Aorta (tissue), 5 donors: Measurements from ENCODE around the gene C8A. TPM values are rescaled to one million over a fixed set of nuclear protein-coding genes. Genes with fewer than 3 reads are reported as not detected.

Experiments used
- ATAC-seq: fragments of 200-7000 bp; cut with Tn5 transposase; one replicate; pipeline ENCODE4 v1.9.1; 2022; ENCODE audit warnings: moderate library complexity; ENCODE audit not compliant: low FRiP score
- DNase-seq, 2 donors: peaks; one replicate each; pipeline ENCODE4 v3.0.0-alpha.2; 2020
- H3K27ac ChIP-seq, 2 donors: one replicate each; pipeline ENCODE4 v1.5.1; 2013; ENCODE audit warnings: low read length in 2 of 2, mild to moderate bottlenecking in 2 of 2, moderate library complexity in 2 of 2, control low read depth in 1 of 2, inconsistent platforms in 1 of 2, low read depth in 1 of 2
- H3K27me3 ChIP-seq, 2 donors: one replicate each; pipeline ENCODE4 v1.6.1; 2013; ENCODE audit warnings: control low read depth in 1 of 2, low read length in 1 of 2, mild to moderate bottlenecking in 1 of 2, moderate library complexity in 1 of 2; ENCODE audit not compliant: insufficient read depth in 2 of 2, control insufficient read depth in 1 of 2
- H3K36me3 ChIP-seq, 2 donors: one replicate each; pipeline ENCODE4 v1.6.1; 2013; ENCODE audit warnings: control low read depth in 1 of 2, low read length in 1 of 2, mild to moderate bottlenecking in 1 of 2; ENCODE audit not compliant: insufficient read depth in 2 of 2, control insufficient read depth in 1 of 2
- H3K4me1 ChIP-seq, 2 donors: one replicate each; pipeline ENCODE4 v1.6.1; 2013; ENCODE audit warnings: low read length in 2 of 2, control low read depth in 1 of 2, mild to moderate bottlenecking in 1 of 2, moderate library complexity in 1 of 2; ENCODE audit not compliant: insufficient read depth in 2 of 2, control insufficient read depth in 1 of 2
- H3K4me3 ChIP-seq, 2 donors: one replicate each; pipeline ENCODE4 v1.5.1; 2013; ENCODE audit warnings: low read length in 2 of 2, control low read depth in 1 of 2, mild to moderate bottlenecking in 1 of 2
- H3K9me3 ChIP-seq: one replicate; pipeline ENCODE4 v1.6.1; 2013; ENCODE audit warnings: mild to moderate bottlenecking, low read length; ENCODE audit not compliant: control insufficient read depth
- WGBS, 2 donors: extraction: QIAGEN DNeasy Blood & Tissue Kit; methylation state at CpG; one replicate each; pipeline ENCODE4 v1.1.7; 2013; 5-methylcytosine and 5-hydroxymethylcytosine counted together
- intact Hi-C, 2 donors: fragments of 100-400 bp; cut with DNase I; formaldehyde crosslinking; loops; one replicate each; pipeline versions ENCODE4 v1.14.2 to v1.15.0; 2022
- polyA plus RNA-seq, 2 donors: library from polyadenylated mRNA; stranded (reverse); fragments of 200-250 nt; gene quantifications; one replicate each; pipeline ENCODE4 v1.2.3, GENCODE V29; 2013
- total RNA-seq, 2 donors: library from RNA; stranded (reverse); fragmentation: NEBNext Ultra II Directional; extraction: Animal tissue kit (Norgen Biotek cat#: 25700); gene quantifications; one replicate each; pipeline ENCODE4 v1.2.1, GENCODE V29; 2021
- donor health status: healthy with polysubstance abuse.
- donor health status: Bipolar disorder and iron deficiency.
- donor health status: DM: no; HTN: no; CAD: no.
- donor health status: DM: no; HTN: no; CAD: no.
- donor health status: DM: yes; HTN: yes; CAD: no.

Gene C8A
- total and polyA plus RNA-seq, 4 donors: not detected

DNA sequence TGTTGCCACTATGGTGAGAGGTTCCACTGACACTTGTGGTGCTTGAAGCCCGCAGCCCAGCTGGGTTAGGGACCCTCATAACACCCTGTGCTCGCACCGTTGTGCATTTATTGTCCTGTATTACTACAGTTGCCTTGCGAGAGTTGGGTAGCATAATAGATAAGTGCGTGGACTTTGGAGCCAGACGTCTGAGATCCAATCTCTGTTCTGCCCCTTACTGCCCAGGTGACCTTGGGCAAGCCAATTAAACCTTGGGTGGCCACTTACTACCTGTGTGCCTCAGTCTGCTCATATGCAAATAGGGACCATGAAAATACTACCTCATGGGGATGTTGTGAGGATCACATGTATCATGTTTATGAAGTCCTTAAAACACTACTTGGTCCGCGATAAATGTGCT lies 97.9 kb downstream of the C8A start:
- no peaks in the 10 kb centered on the region for H3K36me3 ChIP-seq
- DNase-seq: no peak
- H3K9me3 ChIP-seq: no peaks in the 10 kb centered on the region
- H3K4me3 ChIP-seq: no peak overlapping the region
- ATAC-seq: no peak
- H3K4me1 ChIP-seq: no peaks in the 10 kb centered on the region
- H3K27ac ChIP-seq: no peak overlapping the region
- no peaks in the 10 kb centered on the region for H3K27me3 ChIP-seq
- intact Hi-C loops: no loop called here
- 84% methylated on average over 8 of the region's 8 CpGs for whole genome bisulfite sequencing, 2 donors

DNA sequence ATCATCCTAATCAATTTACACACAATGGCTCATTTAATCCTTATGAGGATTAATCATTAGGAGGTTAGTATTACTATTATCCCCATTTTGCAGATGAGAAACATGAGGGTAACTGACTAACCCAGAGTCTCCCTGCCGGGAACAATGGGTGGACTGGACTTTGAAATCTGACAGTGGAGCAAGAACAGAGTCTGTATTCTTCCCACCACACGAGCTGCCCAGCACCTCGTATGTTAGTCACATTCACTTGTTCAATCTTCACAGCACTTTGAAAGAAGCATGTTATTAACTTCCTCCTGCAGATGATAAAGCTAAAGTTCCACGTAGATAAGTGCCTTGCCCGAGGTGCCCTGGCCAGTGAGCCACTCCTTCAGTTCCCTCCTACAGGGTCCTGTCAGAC lies 98.8 kb downstream of the C8A start:
- Histone ChIP-seq H3K4me3 (no peak overlapping the region), H3K9me3 (no peaks in the 10 kb centered on the region), H3K4me1 (no peaks in the 10 kb centered on the region), H3K27me3 (no peaks in the 10 kb centered on the region), H3K27ac (no peak overlapping the region), H3K36me3 (no peaks in the 10 kb centered on the region)
- no peak for DNase-seq
- WGBS, 2 donors: 53 to 60% methylated on average over 5 of the region's 5 CpGs
- no peak for ATAC-seq
- intact Hi-C loops: no loop called here

DNA sequence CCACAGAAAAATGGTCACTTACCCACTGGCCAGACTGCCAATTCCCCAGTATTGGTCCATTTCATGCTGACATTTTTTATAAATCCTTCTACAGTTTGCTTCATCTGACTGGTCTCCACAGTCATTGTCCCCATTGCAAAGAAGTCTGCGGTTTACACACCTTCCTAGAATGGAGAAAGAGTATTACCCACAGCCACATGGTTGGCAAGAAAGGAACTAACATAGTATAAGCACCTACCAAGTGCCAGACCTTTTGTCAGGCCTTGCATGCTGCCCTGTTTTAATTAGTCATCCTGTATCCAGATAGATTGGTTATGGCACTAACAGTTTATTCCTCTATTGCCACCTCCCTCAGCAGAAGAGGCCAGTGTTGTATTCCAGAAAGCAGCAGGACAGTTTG lies 100.1 kb downstream of the C8A start:
- Histone ChIP-seq H3K4me1 (no peaks in the 10 kb centered on the region), H3K27ac (no peak overlapping the region), H3K36me3 (no peaks in the 10 kb centered on the region), H3K27me3 (no peaks in the 10 kb centered on the region), H3K4me3 (no peak overlapping the region), H3K9me3 (no peaks in the 10 kb centered on the region)
- intact Hi-C loops: no loop called here
- 90 to 100% methylated on average over 1 of the region's 1 CpG for WGBS, 2 donors
- no peak for DNase-seq
- ATAC-seq: no peak

DNA sequence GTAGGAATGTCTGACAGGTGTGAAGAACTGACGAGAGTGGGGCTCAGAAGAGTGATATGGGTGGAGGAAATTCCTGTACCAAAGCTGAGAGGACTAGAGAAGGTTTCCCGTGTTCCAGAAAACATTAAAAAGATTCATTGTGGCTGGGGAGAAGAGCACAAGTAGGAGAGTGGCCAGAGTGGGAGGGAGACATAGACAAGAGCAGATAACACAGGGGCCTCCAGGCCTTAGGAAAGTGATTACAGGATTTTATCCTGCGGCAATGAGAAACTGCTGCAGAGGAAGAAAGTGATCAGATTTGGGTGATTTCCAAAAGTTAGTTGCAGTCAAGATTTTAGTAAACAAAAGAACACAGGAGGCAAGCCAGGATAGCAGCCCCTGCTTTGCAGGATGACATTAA lies 103.3 kb downstream of the C8A start:
- Histone ChIP-seq H3K36me3 (no peaks in the 10 kb centered on the region), H3K9me3 (no peaks in the 10 kb centered on the region), H3K27ac (no peak overlapping the region), H3K4me3 (no peak overlapping the region), H3K27me3 (no peaks in the 10 kb centered on the region), H3K4me1 (no peaks in the 10 kb centered on the region)
- 42 to 51% methylated on average over 3 of the region's 3 CpGs for WGBS, 2 donors
- ATAC-seq: no peak
- DNase-seq: no peak
- intact Hi-C loops: no loop called here

DNA sequence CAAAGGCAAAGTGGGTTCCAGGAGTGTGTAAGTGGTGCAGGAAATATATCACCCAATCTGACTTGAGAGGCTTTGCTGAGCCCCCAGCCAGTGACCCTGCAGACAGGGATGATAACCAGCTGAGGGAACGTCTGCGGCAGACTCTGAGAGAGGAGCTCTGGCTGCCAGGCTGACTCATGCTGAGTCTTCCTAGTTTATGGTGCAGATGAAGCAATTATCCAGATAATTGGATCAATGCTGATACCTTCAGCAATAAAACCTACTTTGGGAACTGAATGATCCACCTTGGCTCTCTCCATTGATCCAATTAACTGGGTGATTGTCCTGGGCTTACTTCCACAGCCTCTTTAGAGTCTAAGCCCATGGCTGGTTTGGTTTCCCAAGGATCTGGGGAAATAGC lies 103.9 kb downstream of the C8A start:
- Histone ChIP-seq H3K4me3 (no peak overlapping the region), H3K4me1 (no peaks in the 10 kb centered on the region), H3K27ac (no peak overlapping the region), H3K9me3 (no peaks in the 10 kb centered on the region), H3K27me3 (no peaks in the 10 kb centered on the region), H3K36me3 (no peaks in the 10 kb centered on the region)
- ATAC-seq: no peak
- intact Hi-C loops: no loop called here
- WGBS, 2 donors: 22 to 53% methylated on average over 2 of the region's 2 CpGs
- no peak for DNase-seq

DNA sequence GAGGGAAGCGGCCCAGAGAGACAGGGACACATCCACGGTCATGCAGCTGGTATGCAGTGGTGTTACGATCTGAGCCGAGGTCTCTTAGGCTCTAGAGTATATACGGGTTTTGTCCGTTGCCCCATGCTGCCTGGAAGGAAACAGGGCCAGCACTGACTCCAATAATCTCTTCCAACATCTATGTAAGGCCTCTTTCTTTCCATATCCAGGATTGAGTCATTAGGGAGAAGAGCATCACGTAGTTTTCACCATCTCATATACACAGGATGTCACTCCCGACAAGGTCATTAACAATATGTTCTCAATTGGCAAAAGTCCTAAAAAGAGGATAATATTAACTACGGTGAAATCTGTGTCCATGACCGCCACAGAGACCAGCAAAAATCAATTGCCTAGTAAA lies 106.8 kb downstream of the C8A start:
- 90 to 93% methylated on average over 10 of the region's 10 CpGs for WGBS, 2 donors
- no peaks in the 10 kb centered on the region for H3K27me3 ChIP-seq
- H3K36me3 ChIP-seq: no peaks in the 10 kb centered on the region
- no peak overlapping the region for H3K4me3 ChIP-seq
- no peak overlapping the region for H3K27ac ChIP-seq
- no peak for ATAC-seq
- H3K9me3 ChIP-seq: no peaks in the 10 kb centered on the region
- no peak for DNase-seq
- no peaks in the 10 kb centered on the region for H3K4me1 ChIP-seq
- intact Hi-C loops: no loop called here

DNA sequence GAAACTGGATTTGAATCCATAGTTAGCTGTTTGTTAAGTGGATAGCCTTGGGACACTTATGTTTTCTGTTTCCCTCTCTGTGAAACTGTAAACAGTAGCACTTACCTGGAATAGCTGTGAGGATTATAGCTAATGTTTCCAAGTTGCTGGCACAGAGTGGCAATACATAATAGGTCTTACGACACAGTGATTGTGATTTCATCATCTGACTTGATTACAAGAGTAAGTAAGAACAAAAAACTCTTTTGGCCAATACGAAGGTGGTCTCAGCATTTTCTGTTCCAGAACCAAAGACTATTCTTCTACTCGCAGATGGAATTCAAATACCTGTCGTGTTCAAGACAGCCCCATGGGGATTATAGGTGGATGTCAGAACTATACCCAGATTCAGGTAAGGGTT lies 109.1 kb downstream of the C8A start:
- no peak for ATAC-seq
- no peaks in the 10 kb centered on the region for H3K36me3 ChIP-seq
- H3K9me3 ChIP-seq: no peaks in the 10 kb centered on the region
- H3K27ac ChIP-seq: no peak overlapping the region
- 79 to 83% methylated on average over 4 of the region's 4 CpGs for WGBS, 2 donors
- H3K27me3 ChIP-seq: no peaks in the 10 kb centered on the region
- H3K4me1 ChIP-seq: no peaks in the 10 kb centered on the region
- intact Hi-C loops: no loop called here
- no peak for DNase-seq
- H3K4me3 ChIP-seq: no peak overlapping the region

DNA sequence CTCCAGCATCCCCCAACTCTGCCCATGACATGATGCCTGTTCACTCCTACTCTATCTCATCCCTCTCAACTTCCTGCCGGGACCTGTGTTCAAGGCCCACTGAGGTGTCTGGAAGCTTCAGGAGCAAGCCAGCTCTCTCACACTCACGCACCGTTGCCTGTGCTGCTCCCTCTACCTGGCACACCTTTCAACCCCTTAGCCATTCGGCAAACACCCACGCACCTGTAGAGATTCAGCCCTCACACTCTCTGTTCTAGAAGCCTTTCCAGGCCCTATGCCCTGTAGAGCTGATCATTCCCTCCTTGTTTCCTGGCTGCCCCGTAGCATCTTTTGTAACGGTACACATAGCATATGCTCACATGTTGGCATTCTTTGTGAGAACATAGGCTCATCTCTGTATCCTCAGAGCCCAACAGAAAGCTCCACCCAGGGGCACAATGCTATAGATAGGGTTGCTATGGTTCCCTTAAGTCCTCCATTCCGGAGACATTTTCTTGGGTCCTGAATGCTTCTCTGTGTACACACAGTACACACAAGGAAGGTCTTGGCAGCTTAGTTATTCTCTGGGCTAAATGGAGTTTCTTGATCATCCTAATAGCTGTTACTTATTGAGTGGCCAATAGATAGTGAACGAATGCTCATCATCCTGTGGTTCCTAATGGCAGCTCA lies 109.9 kb downstream of the C8A start:
- no peaks in the 10 kb centered on the region for H3K4me1 ChIP-seq
- no peak overlapping the region for H3K4me3 ChIP-seq
- DNase-seq: no peak
- H3K27me3 ChIP-seq: no peaks in the 10 kb centered on the region
- no peak for ATAC-seq
- no peak overlapping the region for H3K27ac ChIP-seq
- H3K9me3 ChIP-seq: peaks cover 3% of the 10 kb centered on the region
- 87 to 88% methylated on average over 9 of the region's 9 CpGs for WGBS, 2 donors
- intact Hi-C loops: no loop called here
- H3K36me3 ChIP-seq: no peaks in the 10 kb centered on the region

DNA sequence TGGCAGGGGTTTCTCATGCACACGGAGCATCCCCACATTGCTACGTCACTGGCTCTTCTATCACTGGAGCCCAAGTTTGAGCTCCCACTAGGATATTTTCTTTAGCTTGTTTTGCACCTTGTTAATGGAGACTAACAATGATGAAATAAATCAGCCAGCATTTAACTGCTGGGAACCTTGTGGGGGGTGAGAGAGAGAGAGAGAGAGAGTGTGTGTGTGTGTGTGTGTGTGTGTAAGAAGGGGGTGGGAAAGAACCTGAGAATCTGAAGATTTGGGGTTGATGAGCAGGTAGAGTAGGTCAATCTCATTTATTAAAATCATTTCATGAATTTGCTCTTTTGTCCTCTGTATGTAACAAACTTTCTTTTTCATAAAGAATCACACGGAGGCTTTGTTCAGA lies 110.6 kb downstream of the C8A start:
- Histone ChIP-seq H3K27ac (no peak overlapping the region), H3K9me3 (peaks cover 3% of the 10 kb centered on the region), H3K27me3 (no peaks in the 10 kb centered on the region), H3K4me3 (no peak overlapping the region), H3K36me3 (no peaks in the 10 kb centered on the region), H3K4me1 (no peaks in the 10 kb centered on the region)
- 66 to 85% methylated on average over 3 of the region's 3 CpGs for WGBS, 2 donors
- no peak for DNase-seq
- no peak for ATAC-seq
- intact Hi-C loops: no loop called here
